Subcutaneous abdominal adipose tissue (tissue), 5 donors: Measurements from ENCODE around the gene MOSMO.
A peak's percentile ranks its signal among the peaks of the same experiment; 100 is the strongest.

Source experiments
- H3K27ac ChIP-seq: one replicate; pipeline ENCODE4 v1.7.0; 2013; ENCODE audit warnings: low read depth, mild to moderate bottlenecking, inconsistent platforms, low read length, moderate library complexity
- H3K27me3 ChIP-seq, 5 donors: one replicate each; pipeline ENCODE4 v1.7.0; 2013; ENCODE audit warnings: low read length in 5 of 5, inconsistent platforms in 1 of 5; ENCODE audit not compliant: control insufficient read depth in 5 of 5, insufficient read depth in 4 of 5
- H3K36me3 ChIP-seq, 5 donors: one replicate each; pipeline ENCODE4 v1.7.0; 2013; ENCODE audit warnings: low read length in 5 of 5; ENCODE audit not compliant: control insufficient read depth in 5 of 5, insufficient read depth in 5 of 5
- H3K4me1 ChIP-seq, 5 donors: one replicate each; pipeline ENCODE4 v1.7.0; 2013; ENCODE audit warnings: low read length in 5 of 5, mild to moderate bottlenecking in 3 of 5, moderate library complexity in 1 of 5; ENCODE audit not compliant: control insufficient read depth in 5 of 5, insufficient read depth in 5 of 5
- H3K4me3 ChIP-seq, 5 donors: one replicate each; pipeline ENCODE4 v1.7.0; 2013; ENCODE audit warnings: low read length in 5 of 5, low read depth in 1 of 5
- H3K9ac ChIP-seq, 5 donors: one replicate each; pipeline ENCODE4 v1.7.0; 2013; ENCODE audit warnings: low read length in 5 of 5, mild to moderate bottlenecking in 4 of 5, moderate library complexity in 3 of 5
- H3K9me3 ChIP-seq, 5 donors: one replicate each; pipeline ENCODE4 v1.7.0; 2013; ENCODE audit warnings: low read length in 5 of 5; ENCODE audit not compliant: control insufficient read depth in 5 of 5
- donor health status: healthy.
- donor health status: healthy.
- donor health status: healthy.
- donor health status: healthy.
- donor health status: healthy.

MOSMO gene

GRCh38 chr16:22055881-22056280 is 48.0 kb downstream of the MOSMO start:
- H3K4me1 ChIP-seq = no peaks in the 10 kb centered on the region
- H3K9me3 ChIP-seq = no peaks in the 10 kb centered on the region
- H3K36me3 ChIP-seq = peaks cover 0 to 4% (median 3%) of the 10 kb centered on the region in 5 donors
- no peak overlapping the region for H3K27ac ChIP-seq
- no peak overlapping the region for H3K4me3 ChIP-seq
- H3K9ac ChIP-seq = no peak overlapping the region
- H3K27me3 ChIP-seq = no peaks in the 10 kb centered on the region

GRCh38 chr16:22063888-22064467 is 56.1 kb downstream of the MOSMO start:
- Histone ChIP-seq H3K27me3 (no peaks in the 10 kb centered on the region), H3K4me3 (no peak overlapping the region), H3K27ac (no peak overlapping the region), H3K4me1 (no peaks in the 10 kb centered on the region), H3K9ac (no peak overlapping the region), H3K9me3 (peaks cover 0 to 4% (median 0%) of the 10 kb centered on the region in 5 donors), H3K36me3 (peaks cover 0 to 4% (median 0%) of the 10 kb centered on the region in 5 donors)

GRCh38 chr16:22065252-22065651 is 57.3 kb downstream of the MOSMO start:
- H3K27ac ChIP-seq = no peak overlapping the region
- peaks cover 0 to 3% (median 2%) of the 10 kb centered on the region in 5 donors for H3K4me1 ChIP-seq
- H3K9ac ChIP-seq = no peak overlapping the region
- peaks cover 0 to 4% (median 0%) of the 10 kb centered on the region in 5 donors for H3K36me3 ChIP-seq
- H3K9me3 ChIP-seq = peaks cover 0 to 4% (median 0%) of the 10 kb centered on the region in 5 donors
- H3K27me3 ChIP-seq = no peaks in the 10 kb centered on the region
- H3K4me3 ChIP-seq = no peak overlapping the region

GRCh38 chr16:22070361-22071330 is 62.7 kb downstream of the MOSMO start:
- Histone ChIP-seq H3K4me3 (peak overlapping the region in 3 of 5 donors; percentile 9 to 54 (median 29)), H3K36me3 (no peaks in the 10 kb centered on the region), H3K27ac (peak overlapping the region; percentile 19), H3K27me3 (no peaks in the 10 kb centered on the region), H3K9ac (peak overlapping the region in 2 of 5 donors; percentile 9), H3K4me1 (peaks cover 8 to 17% (median 13%) of the 10 kb centered on the region in 5 donors), H3K9me3 (peaks cover 0 to 4% (median 0%) of the 10 kb centered on the region in 5 donors)

- Histone ChIP-seq H3K4me1 (peaks cover 8 to 17% (median 13%) of the 10 kb centered on the region in 5 donors), H3K27ac (peak overlapping the region; percentile 19), H3K9ac (peak overlapping the region in 1 of 5 donors; percentile 9), H3K36me3 (peaks cover 0 to 3% (median 0%) of the 10 kb centered on the region in 5 donors), H3K4me3 (peak overlapping the region in 3 of 5 donors; percentile 9 to 54 (median 29)), H3K9me3 (peaks cover 0 to 2% (median 0%) of the 10 kb centered on the region in 5 donors), H3K27me3 (no peaks in the 10 kb centered on the region)
These were observed 63.5 kb downstream of the MOSMO start for GRCh38 chr16:22071331-22071910.

GRCh38 chr16:22073350-22073749 is 65.4 kb downstream of the MOSMO start:
- Histone ChIP-seq H3K4me3 (no peak overlapping the region), H3K27me3 (no peaks in the 10 kb centered on the region), H3K9ac (no peak overlapping the region), H3K36me3 (peaks cover 0 to 5% (median 0%) of the 10 kb centered on the region in 5 donors), H3K9me3 (no peaks in the 10 kb centered on the region), H3K27ac (no peak overlapping the region), H3K4me1 (peaks cover 8 to 18% (median 14%) of the 10 kb centered on the region in 5 donors)

GRCh38 chr16:22075043-22075757 is 67.3 kb downstream of the MOSMO start:
- Histone ChIP-seq H3K9me3 (no peaks in the 10 kb centered on the region), H3K4me1 (peaks cover 8 to 16% (median 13%) of the 10 kb centered on the region in 5 donors), H3K27ac (no peak overlapping the region), H3K4me3 (no peak overlapping the region), H3K9ac (no peak overlapping the region), H3K36me3 (peaks cover 0 to 5% (median under 1%) of the 10 kb centered on the region in 5 donors), H3K27me3 (no peaks in the 10 kb centered on the region)

- Histone ChIP-seq H3K27me3 (no peaks in the 10 kb centered on the region), H3K27ac (no peak overlapping the region), H3K4me1 (peaks cover 6 to 11% (median 7%) of the 10 kb centered on the region in 5 donors), H3K36me3 (peaks cover 0 to 5% (median 2%) of the 10 kb centered on the region in 5 donors), H3K4me3 (no peak overlapping the region), H3K9me3 (no peaks in the 10 kb centered on the region), H3K9ac (no peak overlapping the region)
These were observed 67.9 kb downstream of the MOSMO start for GRCh38 chr16:22075776-22076175.

GRCh38 chr16:22077700-22078313 is 69.9 kb downstream of the MOSMO start:
- Histone ChIP-seq H3K4me1 (peaks cover 0 to 5% (median 0%) of the 10 kb centered on the region in 5 donors), H3K9ac (no peak overlapping the region), H3K9me3 (no peaks in the 10 kb centered on the region), H3K27me3 (no peaks in the 10 kb centered on the region), H3K27ac (no peak overlapping the region), H3K36me3 (peaks cover 0 to 5% (median 2%) of the 10 kb centered on the region in 5 donors), H3K4me3 (no peak overlapping the region)
